ENCODE data around the gene ENPP1.

GRCh38 chr6:131819572-131820124 is 11.8 kb downstream of the ENPP1 start:
- TF ChIP-seq POLR2AphosphoS5 (IDR thresholded peaks at IDR 0.05; ENCODE audit: borderline replicate concordance, low read depth, low read length) (no peak), EZH2 (IDR thresholded peaks at IDR 0.05) (no peak)
